Activated effector memory CD4-positive, alpha-beta T cell treated with Interleukin-2 at 50 U/mL for 16 hours (primary cell): ENCODE measurements around the gene DOCK11.
"Not testable (repeated sequence)": the region's sequence is repeated elsewhere in the genome, so short reads cannot be mapped to it uniquely, and the experiment has no call there.

ENCODE experiments used
- DNase-seq: peaks from one replicate; pipeline ENCODE4 v3.0.0-alpha.2; 2020

DOCK11 gene

DNA sequence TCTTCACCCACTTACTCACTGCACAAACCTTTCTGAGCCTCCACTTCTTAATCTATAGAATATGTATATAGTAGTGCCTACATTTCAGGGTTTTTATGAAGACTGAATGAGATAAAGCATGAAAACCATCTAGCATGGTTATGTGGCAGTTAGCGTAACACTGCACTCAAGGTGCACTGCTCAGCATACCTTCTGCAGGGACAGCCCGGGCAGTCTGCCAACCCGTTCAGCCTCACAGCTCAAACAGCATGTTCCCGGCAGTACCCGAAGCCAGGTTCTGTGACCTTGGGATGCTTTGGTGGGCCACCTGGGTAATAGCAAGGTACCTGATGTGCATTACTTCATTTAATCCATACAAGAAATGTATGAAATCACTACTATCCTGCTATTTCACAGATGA lies 81.4 kb downstream of the DOCK11 start:
- DNase-seq = no peak

DNA sequence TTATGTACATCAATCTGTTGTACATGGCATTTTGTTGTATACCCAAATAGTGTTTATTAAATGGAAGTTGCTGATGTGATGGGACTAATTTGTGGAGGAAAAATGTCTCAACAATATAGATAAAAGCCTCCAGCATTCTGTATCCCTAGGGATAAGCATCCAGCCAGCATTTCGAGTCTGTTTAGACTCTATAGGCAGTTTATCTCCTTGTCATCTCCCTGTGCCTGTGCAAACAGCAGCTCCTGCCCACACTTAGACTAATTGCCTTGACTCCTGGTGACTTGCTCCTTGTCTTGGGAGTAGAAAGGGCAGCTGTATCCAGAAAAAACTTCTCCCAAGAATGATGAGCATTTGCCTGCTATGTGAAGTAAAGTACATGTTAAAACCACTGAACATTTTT lies 83.8 kb downstream of the DOCK11 start:
- DNase-seq = no peak

DNA sequence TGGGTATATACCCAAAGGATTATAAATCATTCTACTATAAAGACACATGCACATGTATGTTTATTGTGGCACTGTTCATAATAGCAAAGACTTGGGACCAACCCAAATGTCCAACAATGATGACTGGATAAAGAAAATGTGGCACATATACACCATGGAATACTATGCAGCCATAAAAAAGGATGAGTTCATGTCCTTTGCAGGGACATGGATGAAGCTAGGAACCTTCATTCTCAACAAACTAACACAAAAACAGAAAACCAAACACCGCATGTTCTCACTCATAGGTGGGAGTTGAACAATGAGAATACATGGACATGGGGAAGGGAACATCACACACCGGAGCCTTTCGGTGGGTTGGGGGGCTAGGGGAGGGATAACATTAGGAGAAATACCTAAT lies 87.3 kb downstream of the DOCK11 start:
- DNase-seq = not testable (repeated sequence)

- no peak for DNase-seq
Measured at GRCh38 chrX:118583781-118584180, 88.2 kb downstream of the DOCK11 start.

DNA sequence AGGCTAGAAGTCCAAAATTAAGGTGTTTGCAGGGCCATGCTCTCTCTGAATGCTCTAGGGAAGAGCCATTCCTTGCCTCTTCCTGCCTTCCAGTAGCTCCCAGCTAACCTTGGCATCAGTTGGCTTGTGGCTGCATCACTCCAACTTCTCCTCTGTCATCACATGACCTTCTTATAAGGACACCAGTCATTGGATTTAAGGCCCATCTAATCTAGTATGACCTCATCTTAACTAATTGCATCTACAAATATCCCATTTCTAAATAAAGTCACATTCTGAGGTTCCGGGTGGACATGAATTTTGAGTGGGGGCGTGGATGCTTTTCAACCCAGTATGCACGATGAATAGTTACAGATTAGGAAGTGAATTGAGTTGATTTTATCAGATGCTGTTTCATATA lies 89.7 kb downstream of the DOCK11 start:
- no peak for DNase-seq

- DNase-seq = not testable (repeated sequence)
Measured at GRCh38 chrX:118586206-118586605, 90.6 kb downstream of the DOCK11 start.

DNA sequence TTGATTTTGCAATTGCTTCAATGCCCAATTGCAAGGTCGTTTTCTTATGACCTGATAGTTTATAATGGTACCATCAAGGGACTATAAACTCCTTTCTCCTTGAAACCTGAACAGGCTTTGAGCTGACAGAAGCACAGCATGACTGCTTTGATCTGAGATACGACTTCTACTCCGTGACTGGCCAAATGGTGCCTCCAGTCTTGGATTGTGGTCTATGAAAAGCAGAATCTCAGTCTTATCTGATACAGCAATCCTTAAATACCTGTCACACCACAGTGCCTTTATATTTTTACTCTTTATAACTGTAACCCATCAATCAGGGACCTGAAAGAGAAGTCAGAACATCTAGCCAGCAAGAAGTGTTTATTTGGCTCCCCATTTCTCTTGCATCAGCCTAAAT lies 93.1 kb downstream of the DOCK11 start:
- no peak for DNase-seq

DNA sequence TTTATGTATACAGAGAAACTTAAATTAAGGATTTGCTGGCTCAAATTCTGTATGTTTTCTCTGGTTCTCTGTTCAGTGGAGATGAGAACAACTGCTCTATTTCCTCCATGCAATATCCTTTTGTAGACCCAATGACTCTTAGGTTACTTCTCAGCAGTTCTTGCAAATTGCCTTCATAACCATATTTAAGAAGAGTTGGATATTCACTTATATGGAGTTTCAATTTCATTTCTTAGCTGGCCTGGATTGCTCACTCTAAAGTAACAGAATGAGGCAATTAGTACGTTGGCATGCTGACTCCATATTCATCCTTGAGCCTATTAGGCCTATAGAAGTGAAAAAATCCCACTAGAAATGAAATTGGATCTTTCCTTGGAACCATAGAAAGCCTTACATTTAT lies 93.6 kb downstream of the DOCK11 start:
- no peak for DNase-seq

GRCh38 chrX:118593407-118593806 lies 97.8 kb downstream of the DOCK11 start:
- DNase-seq = no peak

- no peak for DNase-seq
Measured at GRCh38 chrX:118594697-118595420, 99.2 kb downstream of the DOCK11 start.

DNA sequence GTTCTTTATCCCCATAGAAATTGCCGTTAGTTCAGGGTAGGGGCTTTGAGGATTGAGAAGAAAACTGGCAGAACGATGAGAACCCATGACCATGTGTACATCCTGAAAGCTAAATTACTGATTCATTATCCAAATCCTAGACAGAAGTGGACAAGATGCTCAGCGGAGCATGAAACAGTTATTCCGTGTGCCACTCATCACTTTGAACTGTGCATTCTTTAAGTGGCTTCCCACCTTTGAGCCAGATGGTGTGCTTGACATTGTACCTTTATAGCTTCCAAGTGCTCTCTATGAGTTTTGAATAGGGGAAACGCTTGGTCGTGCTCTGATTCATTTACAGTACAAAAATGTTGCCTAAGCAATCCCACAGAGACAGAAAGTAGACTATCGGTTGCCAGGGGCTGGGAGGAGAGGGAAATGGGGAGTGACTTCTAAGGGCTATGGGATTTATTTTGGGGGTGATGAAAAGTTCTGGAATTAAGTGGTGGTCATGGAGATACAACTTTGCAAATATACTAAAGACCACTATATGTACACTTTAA lies 100.0 kb downstream of the DOCK11 start:
- DNase-seq = no peak

GRCh38 chrX:118596390-118596789 lies 100.8 kb downstream of the DOCK11 start:
- no peak for DNase-seq

- no peak for DNase-seq
Measured at GRCh38 chrX:118603981-118604380, 108.4 kb downstream of the DOCK11 start.

DNA sequence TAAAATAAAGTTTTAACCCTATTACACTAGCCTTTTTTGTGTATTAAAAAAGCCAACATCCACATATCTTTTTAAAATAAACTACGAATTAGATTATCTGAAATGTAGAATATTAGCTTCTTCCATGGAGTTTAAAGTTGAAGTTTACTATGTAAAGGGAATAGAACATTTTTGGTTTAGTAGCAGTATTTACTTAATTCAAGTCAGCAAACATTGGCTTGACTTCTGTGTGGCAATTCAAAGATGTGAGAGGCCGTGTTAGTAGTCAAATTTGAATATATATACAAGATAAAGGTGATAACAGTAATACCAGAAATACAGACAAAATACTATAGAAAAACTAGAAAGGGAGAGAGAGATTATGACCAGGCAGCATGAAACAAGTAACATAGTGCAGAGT lies 116.7 kb downstream of the DOCK11 start:
- no peak for DNase-seq

DNA sequence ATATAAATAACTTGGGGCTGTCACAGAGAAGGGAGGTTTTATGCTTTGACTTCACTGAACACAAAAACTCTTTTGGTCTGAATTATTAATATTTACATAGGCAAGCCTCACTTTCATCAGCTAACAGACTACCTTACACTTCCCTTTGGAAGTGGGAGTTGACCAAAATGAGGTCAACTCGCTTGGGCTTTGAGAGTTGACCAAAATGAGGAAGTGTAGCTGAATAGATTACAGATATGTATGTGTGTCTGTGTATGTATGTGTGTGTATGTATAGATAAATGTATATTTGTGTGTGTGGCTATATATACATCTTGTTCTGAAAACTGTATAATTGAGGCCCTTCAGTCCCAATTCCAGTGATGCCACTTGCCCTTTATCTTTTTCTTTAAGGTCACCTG lies 118.5 kb downstream of the DOCK11 start:
- DNase-seq = no peak

- no peak for DNase-seq
Measured at GRCh38 chrX:118615141-118615540, 119.5 kb downstream of the DOCK11 start.

DNA sequence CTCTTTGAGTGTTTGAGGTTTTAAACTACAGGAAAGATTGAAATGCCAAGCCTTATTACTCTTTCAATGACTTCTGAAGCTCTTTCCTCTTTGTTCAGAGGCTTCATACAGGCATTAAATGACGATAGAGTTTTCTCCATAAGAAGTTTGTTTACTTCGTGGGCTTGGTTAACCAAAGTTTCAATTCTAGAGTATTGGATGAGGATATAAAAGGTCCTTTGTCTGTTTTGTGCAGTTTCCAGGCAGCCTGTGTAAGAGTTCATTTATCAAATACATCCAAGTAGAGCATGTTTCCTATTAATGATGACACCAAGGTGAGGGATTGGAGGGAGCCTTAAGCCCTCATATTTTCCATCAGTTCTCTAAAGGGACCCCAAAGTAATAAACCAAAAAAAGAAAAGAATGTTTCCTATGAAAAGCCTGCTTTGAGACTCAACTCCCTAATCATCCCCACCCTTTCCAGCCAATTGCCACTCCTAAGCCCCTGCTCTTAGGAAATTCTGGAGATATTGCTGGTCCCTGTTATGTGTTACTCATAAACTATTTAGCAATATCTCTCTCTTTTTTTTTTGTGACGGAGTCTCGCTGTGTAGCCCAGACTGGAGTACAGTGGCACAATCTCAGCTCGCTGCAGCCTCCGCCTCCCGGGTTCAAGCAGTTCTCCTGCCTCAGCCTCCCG lies 125.6 kb downstream of the DOCK11 start:
- no peak for DNase-seq

DNA sequence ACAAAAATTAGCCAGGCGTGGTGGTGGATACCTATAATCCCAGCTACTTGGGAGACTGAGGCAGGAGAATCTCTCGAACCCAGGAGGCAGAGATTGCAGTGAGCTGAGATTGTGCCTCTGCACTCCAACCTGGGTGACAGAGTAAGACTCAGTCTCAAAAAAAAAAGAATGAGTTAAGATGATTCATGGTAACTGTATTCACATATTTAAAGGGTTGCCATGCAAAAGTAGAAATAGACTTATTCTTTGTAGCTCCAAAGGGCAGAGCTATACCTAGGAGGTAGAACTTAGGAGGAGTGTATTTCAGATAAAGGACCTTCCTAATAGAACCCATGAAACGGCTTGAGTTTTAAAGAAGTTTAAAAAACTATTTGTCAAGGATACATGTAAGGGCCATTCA lies 127.4 kb downstream of the DOCK11 start:
- no peak for DNase-seq

- DNase-seq = no peak
Measured at GRCh38 chrX:118626346-118626745, 130.7 kb downstream of the DOCK11 start.

DNA sequence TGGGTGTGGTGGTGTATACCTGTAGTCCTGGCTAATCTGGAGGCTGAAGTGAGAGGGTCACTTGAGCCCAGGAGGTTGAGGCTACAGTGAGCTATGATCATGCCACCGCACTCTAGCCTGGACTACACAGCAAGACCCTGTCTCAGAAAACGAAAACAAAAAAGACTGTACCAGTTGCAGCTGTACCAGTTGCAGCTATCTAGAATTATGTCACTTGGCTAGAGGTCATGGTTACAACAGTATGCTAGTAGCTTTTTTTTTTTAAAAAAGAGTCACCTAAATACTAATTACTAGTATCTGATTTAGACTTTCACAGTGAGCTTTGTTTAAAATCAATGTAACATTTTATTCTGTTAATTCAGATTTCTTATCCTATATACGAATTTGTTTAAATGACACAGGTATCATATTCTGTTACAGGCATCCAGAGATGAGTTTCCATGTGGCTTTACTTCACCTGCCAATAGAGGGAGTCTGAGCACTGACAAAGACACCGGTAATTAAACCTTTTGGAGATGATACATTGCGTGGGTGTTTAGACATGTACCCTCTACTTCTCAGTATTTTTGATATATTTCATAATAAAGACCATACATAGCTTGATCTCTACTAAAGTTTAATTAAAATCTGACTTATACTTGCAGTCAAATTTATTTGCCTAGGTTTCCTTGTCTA lies 131.6 kb downstream of the DOCK11 start:
- no peak for DNase-seq

- DNase-seq = no peak
Measured at GRCh38 chrX:118630848-118631247, 135.2 kb downstream of the DOCK11 start.

DNA sequence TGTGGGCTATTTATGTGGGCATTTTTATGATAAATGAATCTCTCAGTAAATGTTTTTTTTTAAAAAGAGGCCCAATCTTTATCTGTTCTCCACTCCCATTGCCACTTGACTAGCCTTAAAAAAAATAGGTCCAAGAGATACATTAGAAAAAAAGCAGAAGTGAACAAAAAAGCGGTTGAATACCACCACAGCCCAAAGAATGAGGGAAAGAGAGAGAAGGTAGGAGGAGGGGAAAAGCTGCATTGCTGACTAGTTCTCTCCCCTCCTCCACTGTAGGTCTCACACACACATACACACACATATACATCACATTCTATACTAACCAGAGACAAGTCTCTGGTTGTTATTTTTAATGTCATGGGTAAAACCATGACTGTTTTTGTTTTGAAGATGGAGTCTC lies 136.0 kb downstream of the DOCK11 start:
- no peak for DNase-seq

GRCh38 chrX:118632862-118633261 lies 137.2 kb downstream of the DOCK11 start:
- DNase-seq = no peak

GRCh38 chrX:118633530-118633929 lies 137.9 kb downstream of the DOCK11 start:
- DNase-seq = no peak
